A549 (cell line): Measurements from ENCODE around the gene SLC24A3.

Experiments
- CEBPB ChIP-seq, 2 experiments: fragments of >200 bp in 1 of 2; sonication (Bioruptor Twin) in 1 of 2; formaldehyde crosslinking in 1 of 2; IDR thresholded peaks; 2 replicates each; pipeline ENCODE4 v1.6.1; 2012 to 2016
- EP300 ChIP-seq, 2 experiments: fragments of >200 bp; sonication (Bioruptor Twin); formaldehyde crosslinking; IDR thresholded peaks; 2 replicates in 1 of 2; 3 replicates in 1 of 2; pipeline ENCODE4 v1.6.1; 2016 to 2017
- HDAC2 ChIP-seq: fragments of 200-600 bp; sonication (generic); IDR thresholded peaks from 2 replicates; pipeline ENCODE4 v1.6.1; 2016
- MAX ChIP-seq: IDR thresholded peaks from 2 replicates; pipeline ENCODE4 v1.6.1; 2012
- NFE2L2 ChIP-seq: fragments of 150-350 bp; conservative IDR thresholded peaks from 2 replicates; pipeline ENCODE4 v1.6.1; 2014; ENCODE audit warnings: low read length
- POLR2A ChIP-seq: IDR thresholded peaks from 2 replicates; pipeline ENCODE4 v1.6.1; 2012; ENCODE audit warnings: mild to moderate bottlenecking, low read length
- RAD21 ChIP-seq, 2 experiments: fragments of >200 bp in 1 of 2; sonication (Bioruptor Twin) in 1 of 2; formaldehyde crosslinking in 1 of 2; IDR thresholded peaks in 1 of 2; conservative IDR thresholded peaks in 1 of 2; 2 replicates in 1 of 2; 3 replicates in 1 of 2; pipeline ENCODE4 v1.6.1; 2012 to 2018; ENCODE audit warnings: inconsistent platforms in 1 of 2
- TFCP2L1 ChIP-seq: fragments of 250-450 bp; sonication (Bioruptor Pico); IDR thresholded peaks from 2 replicates; pipeline ENCODE4 v1.5.0; 2021; ENCODE audit warnings: mild to moderate bottlenecking
- TF ChIP-seq, protein P1 (sequence below): fragments of 450-650 bp; IDR thresholded peaks from 2 replicates; pipeline ENCODE4 v1.6.1; 2014; ENCODE audit warnings: antibody characterized with exemption
- TF ChIP-seq, protein P2 (sequence below): fragments of >200 bp; sonication (Bioruptor Twin); formaldehyde crosslinking; IDR thresholded peaks from 3 replicates; pipeline ENCODE4 v1.5.1; 2016
- TF ChIP-seq, protein P3 (sequence below): fragments of 200-600 bp; sonication (generic); IDR thresholded peaks from 2 replicates; pipeline ENCODE4 v1.6.1; 2016; ENCODE audit warnings: antibody characterized with exemption, mild to moderate bottlenecking, moderate library complexity

- TF ChIP-seq, protein P1, sequence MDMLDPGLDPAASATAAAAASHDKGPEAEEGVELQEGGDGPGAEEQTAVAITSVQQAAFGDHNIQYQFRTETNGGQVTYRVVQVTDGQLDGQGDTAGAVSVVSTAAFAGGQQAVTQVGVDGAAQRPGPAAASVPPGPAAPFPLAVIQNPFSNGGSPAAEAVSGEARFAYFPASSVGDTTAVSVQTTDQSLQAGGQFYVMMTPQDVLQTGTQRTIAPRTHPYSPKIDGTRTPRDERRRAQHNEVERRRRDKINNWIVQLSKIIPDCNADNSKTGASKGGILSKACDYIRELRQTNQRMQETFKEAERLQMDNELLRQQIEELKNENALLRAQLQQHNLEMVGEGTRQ, result no peak
- no peak for TF ChIP-seq POLR2A
- TF ChIP-seq CEBPB (IDR thresholded peaks at IDR 0.05), result no peak
- no peak for TF ChIP-seq HDAC2
- TF ChIP-seq, protein P2, sequence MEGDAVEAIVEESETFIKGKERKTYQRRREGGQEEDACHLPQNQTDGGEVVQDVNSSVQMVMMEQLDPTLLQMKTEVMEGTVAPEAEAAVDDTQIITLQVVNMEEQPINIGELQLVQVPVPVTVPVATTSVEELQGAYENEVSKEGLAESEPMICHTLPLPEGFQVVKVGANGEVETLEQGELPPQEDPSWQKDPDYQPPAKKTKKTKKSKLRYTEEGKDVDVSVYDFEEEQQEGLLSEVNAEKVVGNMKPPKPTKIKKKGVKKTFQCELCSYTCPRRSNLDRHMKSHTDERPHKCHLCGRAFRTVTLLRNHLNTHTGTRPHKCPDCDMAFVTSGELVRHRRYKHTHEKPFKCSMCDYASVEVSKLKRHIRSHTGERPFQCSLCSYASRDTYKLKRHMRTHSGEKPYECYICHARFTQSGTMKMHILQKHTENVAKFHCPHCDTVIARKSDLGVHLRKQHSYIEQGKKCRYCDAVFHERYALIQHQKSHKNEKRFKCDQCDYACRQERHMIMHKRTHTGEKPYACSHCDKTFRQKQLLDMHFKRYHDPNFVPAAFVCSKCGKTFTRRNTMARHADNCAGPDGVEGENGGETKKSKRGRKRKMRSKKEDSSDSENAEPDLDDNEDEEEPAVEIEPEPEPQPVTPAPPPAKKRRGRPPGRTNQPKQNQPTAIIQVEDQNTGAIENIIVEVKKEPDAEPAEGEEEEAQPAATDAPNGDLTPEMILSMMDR, result no peak
- no peak for TF ChIP-seq RAD21 (conservative IDR thresholded peaks at IDR 0.05 in 1 of 2, IDR thresholded peaks at IDR 0.05 in 1 of 2)
- TF ChIP-seq, protein P3, sequence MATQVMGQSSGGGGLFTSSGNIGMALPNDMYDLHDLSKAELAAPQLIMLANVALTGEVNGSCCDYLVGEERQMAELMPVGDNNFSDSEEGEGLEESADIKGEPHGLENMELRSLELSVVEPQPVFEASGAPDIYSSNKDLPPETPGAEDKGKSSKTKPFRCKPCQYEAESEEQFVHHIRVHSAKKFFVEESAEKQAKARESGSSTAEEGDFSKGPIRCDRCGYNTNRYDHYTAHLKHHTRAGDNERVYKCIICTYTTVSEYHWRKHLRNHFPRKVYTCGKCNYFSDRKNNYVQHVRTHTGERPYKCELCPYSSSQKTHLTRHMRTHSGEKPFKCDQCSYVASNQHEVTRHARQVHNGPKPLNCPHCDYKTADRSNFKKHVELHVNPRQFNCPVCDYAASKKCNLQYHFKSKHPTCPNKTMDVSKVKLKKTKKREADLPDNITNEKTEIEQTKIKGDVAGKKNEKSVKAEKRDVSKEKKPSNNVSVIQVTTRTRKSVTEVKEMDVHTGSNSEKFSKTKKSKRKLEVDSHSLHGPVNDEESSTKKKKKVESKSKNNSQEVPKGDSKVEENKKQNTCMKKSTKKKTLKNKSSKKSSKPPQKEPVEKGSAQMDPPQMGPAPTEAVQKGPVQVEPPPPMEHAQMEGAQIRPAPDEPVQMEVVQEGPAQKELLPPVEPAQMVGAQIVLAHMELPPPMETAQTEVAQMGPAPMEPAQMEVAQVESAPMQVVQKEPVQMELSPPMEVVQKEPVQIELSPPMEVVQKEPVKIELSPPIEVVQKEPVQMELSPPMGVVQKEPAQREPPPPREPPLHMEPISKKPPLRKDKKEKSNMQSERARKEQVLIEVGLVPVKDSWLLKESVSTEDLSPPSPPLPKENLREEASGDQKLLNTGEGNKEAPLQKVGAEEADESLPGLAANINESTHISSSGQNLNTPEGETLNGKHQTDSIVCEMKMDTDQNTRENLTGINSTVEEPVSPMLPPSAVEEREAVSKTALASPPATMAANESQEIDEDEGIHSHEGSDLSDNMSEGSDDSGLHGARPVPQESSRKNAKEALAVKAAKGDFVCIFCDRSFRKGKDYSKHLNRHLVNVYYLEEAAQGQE, result no peak
- no peak for TF ChIP-seq EP300 (IDR thresholded peaks at IDR 0.05)
- no peak for TF ChIP-seq NFE2L2
- TF ChIP-seq TFCP2L1, result no peak
- TF ChIP-seq MAX, result no peak
Observed at GRCh38 chr20:19697415-19697814, 485.0 kb downstream of the SLC24A3 start.
